OCI-LY3 (cell line): ENCODE data around the gene KRTAP9-6.

Experiments
- EZH2phosphoT487 ChIP-seq: fragments of 200-600 bp; shearing (Covaris generic); IDR thresholded peaks from 2 replicates; pipeline ENCODE4 v1.6.1; 2018; ENCODE audit warnings: antibody characterized with exemption, mixed run types, low read depth
- TF ChIP-seq, protein P1 (sequence below): fragments of 200-600, 300-600 bp; sonication (generic); IDR thresholded peaks from 2 replicates; pipeline ENCODE4 v1.5.1; 2014; ENCODE audit warnings: antibody characterized with exemption, low read length, low read depth

DNA sequence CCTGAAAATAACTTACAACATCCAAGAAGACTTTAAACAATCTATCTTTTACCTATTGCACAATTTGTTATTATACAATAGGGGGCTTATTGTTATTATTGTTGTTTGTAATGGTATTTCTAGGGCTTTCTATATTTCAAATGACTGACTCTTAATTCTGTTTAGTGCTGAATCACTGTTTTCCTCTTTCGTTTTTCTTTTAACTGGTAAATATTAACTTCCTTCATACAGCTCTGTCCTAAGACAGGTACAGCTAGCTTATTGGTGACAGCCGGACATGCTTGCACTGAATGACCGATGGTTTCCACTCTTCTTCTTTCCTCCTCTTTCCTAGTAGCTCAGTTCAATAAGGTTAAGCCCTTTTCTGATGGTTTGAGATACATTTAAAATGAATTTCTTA is 21.9 kb downstream of the KRTAP9-6 start:
- TF ChIP-seq, protein P1, sequence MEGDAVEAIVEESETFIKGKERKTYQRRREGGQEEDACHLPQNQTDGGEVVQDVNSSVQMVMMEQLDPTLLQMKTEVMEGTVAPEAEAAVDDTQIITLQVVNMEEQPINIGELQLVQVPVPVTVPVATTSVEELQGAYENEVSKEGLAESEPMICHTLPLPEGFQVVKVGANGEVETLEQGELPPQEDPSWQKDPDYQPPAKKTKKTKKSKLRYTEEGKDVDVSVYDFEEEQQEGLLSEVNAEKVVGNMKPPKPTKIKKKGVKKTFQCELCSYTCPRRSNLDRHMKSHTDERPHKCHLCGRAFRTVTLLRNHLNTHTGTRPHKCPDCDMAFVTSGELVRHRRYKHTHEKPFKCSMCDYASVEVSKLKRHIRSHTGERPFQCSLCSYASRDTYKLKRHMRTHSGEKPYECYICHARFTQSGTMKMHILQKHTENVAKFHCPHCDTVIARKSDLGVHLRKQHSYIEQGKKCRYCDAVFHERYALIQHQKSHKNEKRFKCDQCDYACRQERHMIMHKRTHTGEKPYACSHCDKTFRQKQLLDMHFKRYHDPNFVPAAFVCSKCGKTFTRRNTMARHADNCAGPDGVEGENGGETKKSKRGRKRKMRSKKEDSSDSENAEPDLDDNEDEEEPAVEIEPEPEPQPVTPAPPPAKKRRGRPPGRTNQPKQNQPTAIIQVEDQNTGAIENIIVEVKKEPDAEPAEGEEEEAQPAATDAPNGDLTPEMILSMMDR: no peak
- TF ChIP-seq EZH2phosphoT487: no peak
